Subcutaneous adipose tissue (tissue), 4 donors: ENCODE results near the gene FRMD4A. TPM values are rescaled to one million over a fixed set of nuclear protein-coding genes. Genes with fewer than 3 reads are reported as not detected.

Experiments used
- total RNA-seq, 4 donors: library from RNA; depleted of rRNA; stranded (reverse); fragments of >200 nt; gene quantifications; one replicate each; pipeline ENCODE4 v1.1.0, GENCODE V29; 2016
- TF ChIP-seq, protein P1 (sequence below): fragments of 450-650 bp; IDR thresholded peaks from one replicate; pipeline ENCODE4 v1.5.1; 2016; ENCODE audit warnings: low read depth, mild to moderate bottlenecking, control low read depth, antibody characterized with exemption, moderate library complexity

The FRMD4A gene
- total RNA-seq, 4 donors from 2014 or later = 70.0 to 206 (median 81.4) TPM

DNA sequence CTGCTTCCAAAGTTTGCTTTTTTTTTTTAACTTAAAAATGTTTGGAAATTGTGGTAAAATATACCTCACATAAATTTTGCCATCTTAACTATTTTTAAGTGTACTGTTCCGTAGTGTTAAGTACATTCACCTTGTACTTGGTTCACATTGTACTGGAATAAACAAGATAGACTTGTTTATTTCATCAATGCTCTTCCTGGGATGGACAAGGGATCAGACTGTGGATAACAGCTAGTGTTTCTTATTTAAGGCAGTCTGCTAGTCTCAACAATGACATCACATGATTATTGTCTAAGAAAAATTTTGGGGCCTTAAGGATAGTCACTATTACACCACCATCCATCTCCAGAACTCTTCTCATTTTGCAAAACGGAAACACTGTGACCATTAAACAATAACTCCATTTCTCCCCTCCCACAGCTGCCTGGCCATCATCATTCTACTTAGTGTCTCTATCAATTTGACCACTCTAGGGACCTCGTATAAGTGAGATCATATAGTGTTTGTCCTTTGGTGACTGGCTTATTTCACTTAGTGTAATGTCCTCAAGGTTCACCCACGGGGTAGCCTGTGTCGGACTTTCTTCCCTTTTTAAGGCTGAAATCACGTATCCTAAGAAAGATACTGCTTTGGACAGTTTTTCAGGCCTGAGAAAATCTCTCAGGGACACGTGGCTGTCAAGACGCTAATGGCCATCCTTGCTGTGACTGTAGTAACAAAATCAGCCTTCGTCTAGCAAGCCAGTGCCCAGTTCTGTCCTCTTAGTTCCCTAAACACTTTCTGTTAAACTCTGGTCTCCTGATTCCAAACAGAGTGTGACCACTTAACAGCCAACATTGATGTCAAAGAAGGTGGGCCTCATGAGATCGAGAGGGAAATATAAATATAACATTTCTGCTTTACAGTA, 305.2 kb downstream of the FRMD4A start:
- TF ChIP-seq, protein P1, sequence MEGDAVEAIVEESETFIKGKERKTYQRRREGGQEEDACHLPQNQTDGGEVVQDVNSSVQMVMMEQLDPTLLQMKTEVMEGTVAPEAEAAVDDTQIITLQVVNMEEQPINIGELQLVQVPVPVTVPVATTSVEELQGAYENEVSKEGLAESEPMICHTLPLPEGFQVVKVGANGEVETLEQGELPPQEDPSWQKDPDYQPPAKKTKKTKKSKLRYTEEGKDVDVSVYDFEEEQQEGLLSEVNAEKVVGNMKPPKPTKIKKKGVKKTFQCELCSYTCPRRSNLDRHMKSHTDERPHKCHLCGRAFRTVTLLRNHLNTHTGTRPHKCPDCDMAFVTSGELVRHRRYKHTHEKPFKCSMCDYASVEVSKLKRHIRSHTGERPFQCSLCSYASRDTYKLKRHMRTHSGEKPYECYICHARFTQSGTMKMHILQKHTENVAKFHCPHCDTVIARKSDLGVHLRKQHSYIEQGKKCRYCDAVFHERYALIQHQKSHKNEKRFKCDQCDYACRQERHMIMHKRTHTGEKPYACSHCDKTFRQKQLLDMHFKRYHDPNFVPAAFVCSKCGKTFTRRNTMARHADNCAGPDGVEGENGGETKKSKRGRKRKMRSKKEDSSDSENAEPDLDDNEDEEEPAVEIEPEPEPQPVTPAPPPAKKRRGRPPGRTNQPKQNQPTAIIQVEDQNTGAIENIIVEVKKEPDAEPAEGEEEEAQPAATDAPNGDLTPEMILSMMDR = no peak

DNA sequence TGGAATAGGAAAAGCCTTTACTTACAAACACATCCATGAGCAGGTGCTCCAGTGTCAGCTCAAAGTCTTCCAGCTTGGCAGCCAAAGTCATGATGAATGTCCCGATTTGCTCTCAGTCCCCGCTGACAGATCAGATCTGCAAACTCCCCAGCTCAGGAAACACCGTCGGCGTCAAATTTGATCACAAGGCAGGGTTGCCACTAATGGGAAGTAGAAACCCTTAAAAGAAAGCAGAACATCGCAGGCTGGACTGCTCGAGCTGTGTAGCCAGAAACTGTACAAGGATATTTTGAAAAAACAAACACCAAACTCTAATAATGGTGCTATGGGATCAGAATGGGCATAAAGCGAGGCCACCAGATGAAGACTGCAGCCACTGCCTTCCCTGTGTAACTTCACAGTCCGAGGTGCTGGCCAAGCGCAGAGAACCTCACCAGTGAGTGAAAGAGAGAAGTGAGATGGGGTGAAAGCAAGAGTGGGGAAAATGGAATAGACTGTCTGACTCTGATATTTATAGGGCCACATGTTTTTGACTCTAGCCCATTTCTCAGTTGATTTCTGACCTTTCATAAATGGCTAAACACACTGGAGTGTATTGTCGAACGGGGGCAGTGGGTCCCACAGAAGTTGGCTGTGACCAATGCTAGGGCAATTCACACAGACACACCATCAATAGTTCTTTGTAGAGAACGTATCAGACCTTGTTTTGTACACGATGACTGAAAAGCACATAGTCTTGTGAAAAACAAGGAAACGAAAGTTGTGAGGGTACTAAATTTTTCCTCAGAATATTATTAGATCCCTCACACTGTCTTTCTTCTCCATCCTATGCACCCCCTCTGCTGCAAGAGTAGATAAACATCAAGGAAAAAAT, 306.2 kb downstream of the FRMD4A start:
- TF ChIP-seq, protein P1 = no peak

DNA sequence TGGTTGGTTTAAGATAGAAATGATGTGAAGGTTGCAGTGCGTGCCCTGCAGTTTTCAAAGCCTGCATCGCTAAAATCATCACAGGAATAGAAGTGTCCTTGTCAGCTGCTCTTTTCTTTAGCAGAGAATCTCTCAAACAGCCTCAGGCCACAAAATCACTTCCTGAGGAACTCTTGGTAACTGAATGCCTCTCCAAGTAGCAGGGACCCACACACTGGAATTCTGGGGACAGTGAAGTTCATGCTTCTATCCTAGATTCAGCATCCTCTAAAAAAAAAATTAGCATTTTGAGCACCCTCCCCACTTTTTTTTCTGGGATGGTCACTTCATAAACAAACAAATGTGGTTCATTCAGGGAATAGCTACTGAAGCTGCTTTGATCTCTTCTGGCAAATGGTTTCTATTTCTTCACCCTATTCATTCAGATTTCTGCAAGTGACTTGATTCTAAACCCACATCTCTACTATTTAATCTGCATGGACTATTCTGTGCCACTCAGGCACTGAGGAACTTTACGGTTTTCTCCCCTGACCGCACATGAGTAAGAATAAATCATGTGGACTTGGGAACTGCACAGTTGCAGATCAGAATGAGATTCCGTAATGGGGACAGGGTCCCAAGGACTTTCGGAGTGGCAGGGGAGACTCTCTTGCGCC, 306.9 kb downstream of the FRMD4A start:
- TF ChIP-seq, protein P1 = no peak

DNA sequence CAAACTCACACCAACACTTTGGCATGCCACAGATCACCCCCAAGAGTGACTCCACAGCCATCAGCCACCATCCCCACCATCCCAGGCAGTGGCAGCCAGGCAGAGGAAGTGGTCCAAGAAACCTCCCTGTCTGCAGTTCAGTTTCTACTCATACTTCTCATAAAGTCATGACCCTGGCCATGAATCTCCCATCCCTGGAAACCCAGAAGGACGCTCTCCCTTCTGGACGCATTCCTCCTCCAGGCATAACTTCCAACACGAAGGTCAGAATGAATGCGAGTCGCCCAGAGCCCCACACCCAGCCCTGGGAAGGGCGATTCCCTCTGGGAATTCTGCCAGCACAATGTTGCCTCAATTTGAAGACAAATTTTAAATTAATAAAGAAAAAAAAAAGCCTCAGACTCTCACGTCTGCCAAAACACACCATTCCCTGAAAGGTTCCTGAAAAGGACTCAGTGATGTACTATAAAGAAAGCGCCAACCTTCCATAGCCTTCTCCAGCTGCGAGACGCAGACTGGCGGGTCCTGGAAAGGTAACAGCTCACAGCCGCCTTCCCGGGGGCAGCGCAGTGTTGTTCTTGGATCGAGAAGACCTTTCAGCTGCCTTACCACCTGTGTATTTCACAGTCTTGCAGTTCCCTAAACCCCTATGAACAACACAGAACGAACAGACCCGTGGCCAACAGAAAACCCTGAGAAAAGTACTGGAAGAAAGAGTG, 307.6 kb downstream of the FRMD4A start:
- TF ChIP-seq, protein P1 = no peak

DNA sequence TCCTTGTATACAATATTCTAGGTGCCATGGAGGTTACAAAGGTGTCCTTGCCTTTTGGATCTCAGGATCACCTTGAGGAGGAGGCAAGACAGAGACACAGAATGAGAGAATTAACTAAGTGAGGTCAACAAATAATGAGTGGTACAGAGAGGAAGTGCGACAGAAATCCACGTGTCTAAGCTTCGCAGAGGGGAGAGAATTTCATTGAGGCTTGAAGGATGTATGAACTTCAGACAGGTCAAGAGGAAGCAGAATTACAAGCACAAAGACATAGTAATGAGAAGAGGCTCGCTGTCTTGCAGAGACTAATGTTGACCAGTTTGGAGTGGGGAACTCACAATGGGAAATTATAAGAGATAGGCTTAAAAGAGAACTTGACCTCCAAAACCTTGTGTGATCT, 308.7 kb downstream of the FRMD4A start:
- TF ChIP-seq, protein P1 = no peak

DNA sequence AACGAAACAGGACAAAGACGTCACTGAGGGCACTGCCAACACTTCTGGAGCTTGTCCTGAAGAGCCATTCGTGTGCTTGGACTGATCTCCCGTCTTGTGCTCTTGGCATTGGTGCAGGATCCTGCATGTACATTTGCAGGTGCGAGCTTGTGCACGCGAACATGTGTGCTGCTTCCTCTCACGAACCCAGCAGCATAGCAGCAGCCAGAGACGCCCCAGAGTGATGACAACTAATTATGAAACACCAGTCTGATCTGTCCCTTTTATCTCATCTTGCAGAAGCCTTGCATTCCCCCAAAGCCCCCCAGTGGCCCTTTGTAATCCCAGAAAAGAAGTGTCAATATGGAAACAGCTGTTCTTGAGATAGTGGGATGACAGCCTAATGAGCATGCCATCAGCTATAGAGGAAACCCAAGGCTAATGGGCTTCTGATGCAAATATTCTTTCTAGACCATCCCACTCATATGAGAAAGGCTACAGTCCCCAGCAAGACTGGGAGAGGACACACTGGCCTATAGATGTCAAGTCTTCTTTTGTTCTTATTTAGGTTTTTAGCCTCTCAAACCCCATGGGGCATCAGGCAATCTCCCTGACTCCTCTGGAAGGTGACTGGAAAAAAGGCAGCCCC, 310.6 kb downstream of the FRMD4A start:
- TF ChIP-seq, protein P1 = no peak
